ENCODE data around the gene SLC6A19. TPM values are rescaled to one million over a fixed set of nuclear protein-coding genes. Genes with fewer than 3 reads are reported as not detected.

The SLC6A19 gene
- total RNA-seq, 2 experiments from 2014 or later, result not detected

DNA sequence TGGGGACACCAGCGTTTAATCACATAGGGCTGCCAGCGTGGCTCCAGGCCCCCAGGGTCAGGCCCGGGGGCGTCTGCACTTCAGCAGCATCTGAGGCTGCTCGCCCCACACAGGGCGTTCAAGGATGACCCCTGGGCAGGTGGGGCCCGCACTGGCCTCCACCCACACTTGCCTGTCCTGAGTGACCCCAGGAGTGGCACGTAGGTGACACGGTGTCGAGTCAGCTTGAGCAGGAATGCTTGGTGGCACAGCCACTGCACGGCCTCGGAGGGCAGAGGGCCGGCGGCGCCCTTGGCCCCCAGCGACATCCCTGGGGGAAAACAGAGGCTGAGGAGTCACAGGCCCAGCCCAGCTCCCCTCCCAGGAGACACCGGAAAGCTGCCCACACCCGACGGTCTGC lies 52.8 kb downstream of the SLC6A19 start:
- intact Hi-C loops (cut with DNase I, micrococcal nuclease), result loop anchor here (10.0 kb wide), 2 partner anchors 61 to 131 kb away; no protein-coding TSS in a partner anchor
- DNase-seq (no peak), ATAC-seq (ENCODE audit: poor library complexity) (no peak)
- Histone ChIP-seq H3K4me3 (ENCODE audit: low read length) (no peak overlapping the region), H3K27ac (ENCODE audit: low read depth in 1 of 2, low read length in 2 of 2) (no peak overlapping the region), H3K36me3 (ENCODE audit: insufficient read depth, low read length) (no peaks in the 10 kb centered on the region), H3K4me1 (ENCODE audit: insufficient read depth, low read length) (peaks cover 23% of the 10 kb centered on the region), H3K27me3 (ENCODE audit: control insufficient read depth in 1 of 2, insufficient read depth in 2 of 2, low read length in 2 of 2) (no peaks in the 10 kb centered on the region), H3K9me3 (ENCODE audit: control insufficient read depth in 1 of 2, insufficient read depth in 1 of 2, low read length in 2 of 2) (no peaks in the 10 kb centered on the region)
- Mint-ChIP-seq H3K36me3 (ENCODE audit: low read depth) (no peaks in the 10 kb centered on the region), H3K4me3 (no peak overlapping the region), H3K27ac (no peak overlapping the region), H3K4me1 (ENCODE audit: low read depth) (peaks cover 21% of the 10 kb centered on the region), H3K9me3 (no peaks in the 10 kb centered on the region), H3K27me3 (no peaks in the 10 kb centered on the region)
- TF ChIP-seq, protein P1, sequence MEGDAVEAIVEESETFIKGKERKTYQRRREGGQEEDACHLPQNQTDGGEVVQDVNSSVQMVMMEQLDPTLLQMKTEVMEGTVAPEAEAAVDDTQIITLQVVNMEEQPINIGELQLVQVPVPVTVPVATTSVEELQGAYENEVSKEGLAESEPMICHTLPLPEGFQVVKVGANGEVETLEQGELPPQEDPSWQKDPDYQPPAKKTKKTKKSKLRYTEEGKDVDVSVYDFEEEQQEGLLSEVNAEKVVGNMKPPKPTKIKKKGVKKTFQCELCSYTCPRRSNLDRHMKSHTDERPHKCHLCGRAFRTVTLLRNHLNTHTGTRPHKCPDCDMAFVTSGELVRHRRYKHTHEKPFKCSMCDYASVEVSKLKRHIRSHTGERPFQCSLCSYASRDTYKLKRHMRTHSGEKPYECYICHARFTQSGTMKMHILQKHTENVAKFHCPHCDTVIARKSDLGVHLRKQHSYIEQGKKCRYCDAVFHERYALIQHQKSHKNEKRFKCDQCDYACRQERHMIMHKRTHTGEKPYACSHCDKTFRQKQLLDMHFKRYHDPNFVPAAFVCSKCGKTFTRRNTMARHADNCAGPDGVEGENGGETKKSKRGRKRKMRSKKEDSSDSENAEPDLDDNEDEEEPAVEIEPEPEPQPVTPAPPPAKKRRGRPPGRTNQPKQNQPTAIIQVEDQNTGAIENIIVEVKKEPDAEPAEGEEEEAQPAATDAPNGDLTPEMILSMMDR (IDR thresholded peaks at IDR 0.05), result no peak
- ChIA-PET POLR2A (interaction anchor here (0.6 to 1.8 kb wide), 5 partner anchors 62 to 391 kb away, joined by 3 to 21 read pairs (median 8); partner anchors contain the start of gene CLPTM1L), CTCF (no interaction called here)

DNA sequence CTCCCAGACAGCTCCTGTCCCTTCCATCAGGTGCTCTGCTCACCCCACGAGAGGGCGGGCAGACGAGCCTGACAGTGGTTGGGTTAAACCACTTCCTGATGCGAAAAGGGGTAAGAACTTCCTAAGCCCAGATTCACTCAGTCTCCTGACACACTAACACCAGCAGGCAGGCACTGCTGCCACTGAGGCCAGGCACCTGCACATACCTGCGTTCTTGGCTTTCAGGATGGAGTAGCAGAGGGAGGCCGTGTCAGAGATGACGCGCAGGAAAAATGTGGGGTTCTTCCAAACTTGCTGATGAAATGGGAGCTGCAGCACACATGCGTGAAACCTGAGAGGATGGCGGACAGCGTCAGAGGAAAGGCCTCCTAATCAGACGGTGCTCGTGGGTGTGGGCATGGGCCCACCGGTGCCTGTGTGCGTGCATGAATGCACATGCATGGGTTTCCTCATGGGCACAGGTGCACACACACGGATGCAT lies 53.7 kb downstream of the SLC6A19 start:
- no peaks in the 10 kb centered on the region for H3K36me3 ChIP-seq (ENCODE audit: insufficient read depth, low read length)
- Mint-ChIP-seq H3K27me3 (no peaks in the 10 kb centered on the region), H3K9me3 (no peaks in the 10 kb centered on the region), H3K4me1 (ENCODE audit: low read depth) (peaks cover 21% of the 10 kb centered on the region), H3K4me3 (peak overlapping the region; percentile 86), H3K27ac (peak overlapping the region; percentile 70), H3K36me3 (ENCODE audit: low read depth) (no peaks in the 10 kb centered on the region)
- ChIA-PET CTCF (no interaction called here), POLR2A (interaction anchor here (0.6 to 1.8 kb wide), 5 partner anchors 61 to 390 kb away, joined by 3 to 21 read pairs (median 8); partner anchors contain the start of gene CLPTM1L)
- H3K9me3 ChIP-seq (ENCODE audit: control insufficient read depth in 1 of 2, insufficient read depth in 1 of 2, low read length in 2 of 2), result no peaks in the 10 kb centered on the region
- H3K27me3 ChIP-seq (ENCODE audit: control insufficient read depth in 1 of 2, insufficient read depth in 2 of 2, low read length in 2 of 2), result no peaks in the 10 kb centered on the region
- DNase-seq (peak; percentile 19 to 77 (median 54)), ATAC-seq (ENCODE audit: poor library complexity) (peak; percentile 90)
- intact Hi-C loops (cut with DNase I, micrococcal nuclease), result loop anchor here (1.0 to 10.0 kb wide), 4 partner anchors 60 to 130 kb away; no protein-coding TSS in a partner anchor
- TF ChIP-seq, protein P1 (IDR thresholded peaks at IDR 0.05), result peak; percentile 30
- H3K4me1 ChIP-seq (ENCODE audit: insufficient read depth, low read length), result peaks cover 23% of the 10 kb centered on the region
- no peak overlapping the region for H3K27ac ChIP-seq (ENCODE audit: low read depth in 1 of 2, low read length in 2 of 2)
- peak overlapping the region; percentile 37 for H3K4me3 ChIP-seq (ENCODE audit: low read length)

DNA sequence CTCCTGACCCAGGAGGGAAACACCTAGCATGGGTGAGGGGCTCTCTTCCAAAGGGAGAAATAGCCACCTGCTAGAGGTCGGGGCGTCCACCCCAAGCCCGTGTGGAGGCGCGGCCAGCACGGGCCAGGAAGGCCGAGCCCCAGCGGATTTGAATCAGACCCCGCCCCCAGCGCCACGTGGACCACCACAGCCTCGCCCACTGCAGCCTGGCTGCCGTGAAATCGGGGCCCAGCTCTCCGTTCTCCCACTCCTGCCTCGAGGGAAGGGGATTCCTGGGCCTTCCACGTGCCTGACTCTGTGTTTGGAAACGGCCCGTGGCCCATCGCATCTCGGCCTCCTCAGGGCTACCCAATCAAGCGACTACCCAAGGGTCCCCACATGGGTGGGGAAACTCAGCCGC lies 55.4 kb downstream of the SLC6A19 start:
- DNase-seq (no peak), ATAC-seq (ENCODE audit: poor library complexity) (no peak)
- Histone ChIP-seq H3K9me3 (ENCODE audit: control insufficient read depth in 1 of 2, insufficient read depth in 1 of 2, low read length in 2 of 2) (no peaks in the 10 kb centered on the region), H3K36me3 (ENCODE audit: insufficient read depth, low read length) (no peaks in the 10 kb centered on the region), H3K4me3 (ENCODE audit: low read length) (no peak overlapping the region), H3K4me1 (ENCODE audit: insufficient read depth, low read length) (peaks cover 23% of the 10 kb centered on the region), H3K27me3 (ENCODE audit: control insufficient read depth in 1 of 2, insufficient read depth in 2 of 2, low read length in 2 of 2) (no peaks in the 10 kb centered on the region), H3K27ac (ENCODE audit: low read depth in 1 of 2, low read length in 2 of 2) (no peak overlapping the region)
- CTCF ChIA-PET, result no interaction called here
- Mint-ChIP-seq H3K27ac (no peak overlapping the region), H3K4me1 (ENCODE audit: low read depth) (peaks cover 21% of the 10 kb centered on the region), H3K9me3 (no peaks in the 10 kb centered on the region), H3K4me3 (no peak overlapping the region), H3K36me3 (ENCODE audit: low read depth) (no peaks in the 10 kb centered on the region), H3K27me3 (no peaks in the 10 kb centered on the region)
- intact Hi-C loops (cut with DNase I, micrococcal nuclease), result loop anchor here (10.0 kb wide), 2 partner anchors 58 to 128 kb away; no protein-coding TSS in a partner anchor
- POLR2A ChIA-PET, result no interaction called here
- TF ChIP-seq, protein P1 (IDR thresholded peaks at IDR 0.05), result no peak
